GM12878 (cell line): Measurements from ENCODE around the gene PRRX2. TPM values are rescaled to one million over a fixed set of nuclear protein-coding genes. Genes with fewer than 3 reads are reported as not detected.

Source experiments
- ATAC-seq: fragments of 200-7000 bp; cut with Tn5 transposase; 3 replicates; pipeline ENCODE4 v1.9.1; 2020; ENCODE audit warnings: mild to moderate bottlenecking, moderate library complexity
- BruUV-seq: library from RNA; stranded (reverse); fragments of 400-500 nt; replicated peaks from 2 replicates; lab custom pipeline; 2021; lab: Mats Ljungman, UMichigan
- CTCF ChIA-PET: fragments of 300-600 bp; sonication (Branson Sonifier 250); formaldehyde crosslinking; extraction: SDS; loops from one replicate; lab custom pipeline; 2021; ENCODE audit warnings: inconsistent platforms; lab: Yijun Ruan, JAX
- POLR2A ChIA-PET: fragments of 350-600 bp; formaldehyde crosslinking; extraction: SDS; loops from one replicate; lab custom pipeline; 2021; ENCODE audit warnings: inconsistent platforms; lab: Charles Lee
- RAD21 ChIA-PET: fragments of 300-600 bp; sonication (Branson Sonifier 250); formaldehyde crosslinking; loops from one replicate; lab custom pipeline; 2023; ENCODE audit warnings: antibody characterized with exemption; ENCODE audit not compliant: unreplicated experiment; lab: Charles Lee
- SMC1A ChIA-PET: fragments of 300-600 bp; sonication (Branson Sonifier 250); formaldehyde crosslinking; loops from one replicate; lab custom pipeline; 2023; ENCODE audit not compliant: unreplicated experiment, uncharacterized antibody; lab: Charles Lee
- DNase-seq: peaks from one replicate; pipeline ENCODE4 v3.0.0-alpha.2; 2011; ENCODE audit warnings: low read depth, low spot score
- FAIRE-seq: peaks from 3 replicates; lab custom pipeline; 2011; peaks lifted over from hg19 to GRCh38; lab: Jason Lieb, UNC
- H2AFZ ChIP-seq: 2 replicates; pipeline ENCODE4 v1.6.0; 2011; ENCODE audit warnings: low read depth, low read length, control low read depth; ENCODE audit not compliant: control insufficient read depth
- H3K27ac ChIP-seq: 2 replicates; pipeline ENCODE4 v1.5.1; 2011; ENCODE audit warnings: control low read depth; ENCODE audit not compliant: control insufficient read depth, insufficient read depth
- H3K27me3 ChIP-seq, 2 experiments: replicated peaks in 1 of 2; 2 replicates each; pipeline versions ENCODE4 v1.6.0 to v1.6.1; 2011; ENCODE audit warnings: low read length in 1 of 2; ENCODE audit not compliant: control insufficient read depth in 2 of 2, insufficient read depth in 2 of 2
- H3K36me3 ChIP-seq, 2 experiments: 2 replicates each; pipeline ENCODE4 v1.5.1; 2011; ENCODE audit warnings: low read length in 1 of 2; ENCODE audit not compliant: control insufficient read depth in 2 of 2, insufficient read depth in 2 of 2
- H3K4me1 ChIP-seq: 2 replicates; pipeline ENCODE4 v1.6.1; 2011; ENCODE audit warnings: mild to moderate bottlenecking, low read length, moderate library complexity, mixed read lengths; ENCODE audit not compliant: control insufficient read depth, insufficient read depth
- H3K4me2 ChIP-seq: 2 replicates; pipeline ENCODE4 v1.6.0; 2011; ENCODE audit warnings: control low read depth; ENCODE audit not compliant: control insufficient read depth, insufficient read depth
- H3K4me3 ChIP-seq: fragments of 200-600 bp; sonication (generic); 2 replicates; pipeline ENCODE4 v1.5.1; 2016
- H3K79me2 ChIP-seq: 2 replicates; pipeline ENCODE4 v1.6.0; 2011; ENCODE audit warnings: low read length; ENCODE audit not compliant: control insufficient read depth, insufficient read depth
- H3K9ac ChIP-seq: 2 replicates; pipeline ENCODE4 v1.8.0; 2011; ENCODE audit warnings: low read length, control low read depth, mixed read lengths; ENCODE audit not compliant: control insufficient read depth, insufficient read depth
- H3K9me3 ChIP-seq: replicated peaks from 3 replicates; pipeline ENCODE4 v1.5.1; 2011; ENCODE audit warnings: mild to moderate bottlenecking, low read length; ENCODE audit not compliant: control insufficient read depth, insufficient read depth
- H4K20me1 ChIP-seq: 2 replicates; pipeline ENCODE4 v1.6.0; 2011; ENCODE audit not compliant: control insufficient read depth, insufficient read depth
- ATF3 ChIP-seq: IDR thresholded peaks from 2 replicates; pipeline ENCODE4 v1.6.1; 2011; ENCODE audit warnings: low read depth, mild to moderate bottlenecking, low read length, moderate library complexity, borderline replicate concordance; ENCODE audit errors: extremely low read depth
- BRCA1 ChIP-seq: IDR thresholded peaks from 2 replicates; pipeline ENCODE4 v1.6.1; 2011; ENCODE audit warnings: low read depth, low read length, improper control_type of control experiment
- FOS ChIP-seq: IDR thresholded peaks from 3 replicates; pipeline ENCODE4 v1.6.1; 2011; ENCODE audit warnings: borderline replicate concordance; ENCODE audit not compliant: insufficient read length; ENCODE audit errors: extremely low read depth
- IKZF2 ChIP-seq, 2 experiments: fragments of 450-650 bp; IDR thresholded peaks; 2 replicates each; pipeline ENCODE4 v1.6.1; 2017; ENCODE audit warnings: mild to moderate bottlenecking in 2 of 2, moderate library complexity in 2 of 2
- KLF5 ChIP-seq: fragments of 450-650 bp; IDR thresholded peaks from 2 replicates; pipeline ENCODE4 v1.6.1; 2014; ENCODE audit warnings: mild to moderate bottlenecking; ENCODE audit not compliant: partially characterized antibody
- MEF2B ChIP-seq: fragments of 450-650 bp; IDR thresholded peaks from 2 replicates; pipeline ENCODE4 v1.6.1; 2018; ENCODE audit warnings: mild to moderate bottlenecking, moderate library complexity; ENCODE audit not compliant: partially characterized antibody, poor library complexity, severe bottlenecking
- NFYB ChIP-seq: IDR thresholded peaks from 2 replicates; pipeline ENCODE4 v1.6.1; 2011; ENCODE audit warnings: low read depth, mild to moderate bottlenecking, low read length, improper control_type of control experiment, moderate library complexity; ENCODE audit not compliant: insufficient read depth
- NR2C1 ChIP-seq: fragments of 450-650 bp; IDR thresholded peaks from 2 replicates; pipeline ENCODE4 v1.6.1; 2017; ENCODE audit warnings: antibody characterized with exemption, mild to moderate bottlenecking, moderate library complexity
- PAX5 ChIP-seq: IDR thresholded peaks from 2 replicates; pipeline ENCODE4 v1.6.1; 2011; ENCODE audit warnings: low read depth, low read length, borderline replicate concordance
- PAX8 ChIP-seq: fragments of 450-650 bp; IDR thresholded peaks from 2 replicates; pipeline ENCODE4 v1.6.1; 2017; ENCODE audit warnings: mild to moderate bottlenecking, moderate library complexity
- PML ChIP-seq: IDR thresholded peaks from 2 replicates; pipeline ENCODE4 v1.6.1; 2012; ENCODE audit warnings: low read length, inconsistent platforms
- RBBP5 ChIP-seq: fragments of 200-600 bp; sonication (generic); conservative IDR thresholded peaks from 2 replicates; pipeline ENCODE4 v1.6.1; 2016
- RUNX3 ChIP-seq: IDR thresholded peaks from 2 replicates; pipeline ENCODE4 v1.6.1; 2012; ENCODE audit warnings: low read length, inconsistent platforms
- SREBF1 ChIP-seq: IDR thresholded peaks from 2 replicates; pipeline ENCODE4 v1.6.1; 2012; ENCODE audit warnings: mild to moderate bottlenecking, low read length
- SREBF2 ChIP-seq: IDR thresholded peaks from 2 replicates; pipeline ENCODE4 v1.6.1; 2012; ENCODE audit warnings: mild to moderate bottlenecking, low read length
- USF2 ChIP-seq: IDR thresholded peaks from 2 replicates; pipeline ENCODE4 v1.6.1; 2011; ENCODE audit warnings: low read depth, low read length, improper control_type of control experiment, borderline replicate concordance
- ZBTB11 ChIP-seq: fragments of 450-650 bp; formaldehyde crosslinking; IDR thresholded peaks from 2 replicates; pipeline ENCODE4 v1.5.0; 2022; ENCODE audit warnings: mild to moderate bottlenecking, missing genetic modification characterization
- ZNF217 ChIP-seq: fragments of 450-650 bp; IDR thresholded peaks from 2 replicates; pipeline ENCODE4 v1.6.1; 2017; ENCODE audit warnings: antibody characterized with exemption, mild to moderate bottlenecking
- ZNF592 ChIP-seq: fragments of 450-650 bp; IDR thresholded peaks from 2 replicates; pipeline ENCODE4 v1.6.1; 2017; ENCODE audit warnings: mild to moderate bottlenecking, moderate library complexity
- WGBS: methylation state at CpG from one replicate; pipeline ENCODE4 v1.1.6; 2016; ENCODE audit warnings: low lambda C conversion rate; ENCODE audit not compliant: insufficient replicate concordance, insufficient coverage; ENCODE audit errors: missing lambda C conversion rate; 5-methylcytosine and 5-hydroxymethylcytosine counted together
- in situ Hi-C: fragments of 300-500 bp; cut with MboI; formaldehyde crosslinking; loops from 9 replicates; pipeline ENCODE4 v1.14.3; 2018; ENCODE audit warnings: mixed read lengths
- intact Hi-C: fragments of 100-400 bp; cut with micrococcal nuclease; formaldehyde crosslinking; loops from one replicate; pipeline ENCODE4 v1.14.2; 2022; ENCODE audit not compliant: unreplicated experiment
- polyA plus RNA-seq, 11 experiments: library from polyadenylated mRNA; depleted of rRNA in 4 of 11; unstranded in 6 of 11; stranded (reverse) in 5 of 11; fragments of >200 nt; fragmentation: Nextera tagmentation in 4 of 11; fragmentation: Illumina TruSeq in 1 of 11; extraction: Ambion mirVana in 4 of 11; extraction: Trizol in 1 of 11; gene quantifications; 1 replicate in 1 of 11; 2 replicates in 10 of 11; pipeline versions ENCODE4 v1.2.1 to v1.2.3, GENCODE V29; 2011 to 2016; ENCODE audit warnings: inconsistent platforms in 2 of 11, missing spikeins in 2 of 11, low read depth in 1 of 11
- total RNA-seq, 4 experiments: library from RNA; depleted of rRNA in 3 of 4; stranded (reverse); fragments of >200 nt in 3 of 4; fragmentation: Illumina TruSeq in 1 of 4; extraction: Trizol in 1 of 4; gene quantifications; 2 replicates each; pipeline versions ENCODE4 v1.2.1 to v1.2.3, GENCODE V29; 2013 to 2021

Gene PRRX2
- total and polyA plus RNA-seq, 10 of the 15 experiments (the other 5 are each of a cell fraction or from before 2014, with no cell fraction given): not detected

GRCh38 chr9:129710169-129710453, 44.7 kb downstream of the PRRX2 start:
- RAD21 ChIA-PET: no interaction called here
- ATAC-seq: no peak
- H3K9ac ChIP-seq: no peak overlapping the region
- DNase-seq: no peak
- no TSS peak for BruUV-seq
- FAIRE-seq: no peak
- H4K20me1 ChIP-seq: no peaks in the 10 kb centered on the region
- no peaks in the 10 kb centered on the region for H3K79me2 ChIP-seq
- POLR2A ChIA-PET: no interaction called here
- H3K4me2 ChIP-seq: no peak overlapping the region
- SMC1A ChIA-PET: no interaction called here
- intact Hi-C loops (no loop called here), in situ Hi-C loops (no loop called here)
- no peaks in the 10 kb centered on the region; a peak in 3 of 4 replicates for H3K27me3 ChIP-seq
- no peak overlapping the region for H3K4me3 ChIP-seq
- CTCF ChIA-PET: interaction anchor here (0.6 to 0.9 kb wide), 3 partner anchors 8 to 1336 kb away, joined by 3 to 5 read pairs (median 3); no protein-coding TSS in a partner anchor
- WGBS: 45% methylated on average over 3 of the region's 3 CpGs
- no peak overlapping the region for H3K27ac ChIP-seq
- H3K36me3 ChIP-seq: no peaks in the 10 kb centered on the region
- H3K9me3 ChIP-seq: no peaks in the 10 kb centered on the region
- no peak overlapping the region for H2AFZ ChIP-seq
- no peaks in the 10 kb centered on the region for H3K4me1 ChIP-seq
- no peak for TF ChIP-seq RBBP5
- no peak for TF ChIP-seq ZBTB11 (CRISPR knock-in tag)
- TF ChIP-seq PAX5: no peak
- no peak for TF ChIP-seq BRCA1
- no peak for TF ChIP-seq NR2C1
- no peak for TF ChIP-seq ATF3
- TF ChIP-seq KLF5: no peak
- TF ChIP-seq SREBF1: no peak
- TF ChIP-seq IKZF2 (IDR thresholded peaks at IDR 0.05): no peak
- TF ChIP-seq RUNX3: no peak
- no peak for TF ChIP-seq PAX8
- TF ChIP-seq USF2: no peak
- no peak for TF ChIP-seq MEF2B
- no peak for TF ChIP-seq FOS
- no peak for TF ChIP-seq ZNF592
- no peak for TF ChIP-seq PML
- no peak for TF ChIP-seq SREBF2
- TF ChIP-seq ZNF217: no peak
- no peak for TF ChIP-seq NFYB
